ENCODE data around the gene PKNOX2.

The PKNOX2 gene

DNA sequence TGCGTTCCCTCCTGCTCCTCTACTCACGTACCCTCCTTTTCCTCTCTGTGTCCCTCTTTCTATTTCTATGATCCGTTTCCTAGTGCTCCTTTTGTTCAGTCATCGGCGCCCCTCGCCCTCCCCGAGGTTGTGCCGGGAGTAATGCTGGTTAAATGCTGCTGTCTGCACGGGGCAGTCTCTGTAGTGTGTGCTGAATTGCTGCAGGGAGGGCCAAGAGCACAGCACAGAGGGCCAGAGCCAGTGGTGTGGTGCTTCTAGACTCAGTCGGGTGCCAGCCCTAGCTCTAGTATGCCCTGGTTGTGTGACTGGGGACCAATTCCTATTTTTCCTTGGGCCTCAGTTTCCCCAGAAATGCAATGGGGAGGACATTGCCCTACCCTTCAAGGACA, 98.3 kb downstream of the PKNOX2 start:
- no peak for DNase-seq (ENCODE audit: low read depth in 2 of 2)

DNA sequence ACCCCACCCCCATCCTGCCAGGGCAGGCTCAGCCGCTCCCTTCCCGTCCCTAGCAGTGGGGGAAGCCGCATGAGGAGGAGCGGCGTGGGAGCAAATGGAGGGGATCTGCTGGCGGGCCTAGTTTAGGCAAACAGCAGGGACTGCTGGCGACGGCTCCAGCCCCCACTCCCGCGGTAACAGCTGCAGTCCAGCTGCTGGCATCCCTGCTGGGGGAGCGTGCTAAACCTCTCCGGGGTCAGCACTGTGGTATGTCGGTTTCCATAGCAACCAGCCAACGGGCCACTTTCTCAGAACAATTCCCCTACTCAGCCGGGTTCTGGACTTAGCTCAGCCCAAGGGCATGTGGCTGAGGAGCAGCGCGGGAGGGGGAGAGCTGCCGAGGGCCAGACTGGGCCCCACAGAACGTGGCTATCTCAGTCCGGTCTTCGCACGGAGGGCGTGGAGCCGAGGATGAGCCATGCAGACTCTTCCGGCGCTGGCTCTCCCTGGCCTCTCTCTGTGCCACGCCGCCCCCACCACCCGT, 98.8 kb downstream of the PKNOX2 start:
- DNase-seq (ENCODE audit: low read depth in 2 of 2): no peak

DNA sequence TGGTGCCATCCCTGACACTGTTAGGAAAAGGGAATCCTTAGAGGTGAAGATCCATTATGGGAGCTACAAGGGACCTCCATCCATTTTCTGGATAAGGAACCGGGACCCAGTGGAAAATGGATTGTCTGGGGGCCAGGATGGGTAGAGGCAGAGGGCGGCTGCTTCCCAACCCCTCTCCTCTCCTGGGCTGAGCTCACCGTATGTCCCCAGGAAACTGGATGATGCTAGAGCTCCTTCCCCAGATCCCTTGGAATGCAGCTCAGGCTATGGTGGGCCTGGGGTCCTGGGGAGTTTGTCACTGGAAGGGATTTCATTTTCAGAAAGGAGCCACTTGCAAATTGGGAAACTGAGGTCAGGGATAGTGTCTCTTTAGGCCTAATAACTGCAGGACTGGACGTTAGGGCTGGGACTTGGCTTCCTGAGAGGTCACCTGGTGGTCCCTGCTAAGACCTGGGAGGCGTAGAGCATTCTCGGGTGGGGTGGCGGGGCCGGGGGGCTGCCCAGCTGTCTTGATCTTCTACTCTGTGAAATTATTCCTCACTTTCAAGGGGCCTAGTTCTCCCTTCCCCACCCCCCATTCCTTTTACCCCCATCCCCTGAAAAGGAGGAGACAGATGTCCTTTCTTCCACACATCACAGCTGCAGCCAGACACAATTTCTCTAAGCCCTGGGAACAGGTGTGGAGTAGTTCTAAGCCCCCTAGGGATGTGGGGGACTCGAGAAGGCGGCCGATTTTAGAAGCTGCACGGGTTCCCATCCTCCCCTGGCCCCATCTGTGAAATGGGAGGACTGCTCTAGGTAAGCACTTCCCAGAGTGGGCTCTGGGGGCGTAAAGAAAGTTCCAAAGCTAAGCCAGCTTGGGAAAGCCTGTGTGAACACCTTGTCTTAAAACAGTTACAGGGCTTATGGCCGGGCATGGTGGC, 99.8 kb downstream of the PKNOX2 start:
- DNase-seq (ENCODE audit: low read depth in 2 of 2): no peak

DNA sequence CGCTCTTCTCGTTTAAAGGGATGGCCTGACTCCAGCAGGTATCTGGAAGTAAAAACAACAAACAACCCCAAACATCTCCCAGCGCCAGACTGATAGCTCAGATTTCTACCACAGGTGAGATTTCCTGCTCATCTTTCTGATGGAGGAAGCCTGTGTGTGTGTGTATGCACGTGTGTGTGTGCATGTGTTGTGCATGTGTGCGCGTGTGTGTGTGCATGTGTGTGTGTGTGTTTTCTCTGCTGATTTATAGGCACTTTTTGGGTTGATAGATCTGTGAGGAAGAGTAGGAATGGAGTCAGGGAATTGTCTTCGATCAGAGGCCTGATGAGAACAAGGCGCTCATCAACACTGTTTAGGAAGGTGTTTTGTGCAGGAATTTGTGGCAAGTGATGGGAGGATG, 103.0 kb downstream of the PKNOX2 start:
- no peak for DNase-seq (ENCODE audit: low read depth in 2 of 2)

DNA sequence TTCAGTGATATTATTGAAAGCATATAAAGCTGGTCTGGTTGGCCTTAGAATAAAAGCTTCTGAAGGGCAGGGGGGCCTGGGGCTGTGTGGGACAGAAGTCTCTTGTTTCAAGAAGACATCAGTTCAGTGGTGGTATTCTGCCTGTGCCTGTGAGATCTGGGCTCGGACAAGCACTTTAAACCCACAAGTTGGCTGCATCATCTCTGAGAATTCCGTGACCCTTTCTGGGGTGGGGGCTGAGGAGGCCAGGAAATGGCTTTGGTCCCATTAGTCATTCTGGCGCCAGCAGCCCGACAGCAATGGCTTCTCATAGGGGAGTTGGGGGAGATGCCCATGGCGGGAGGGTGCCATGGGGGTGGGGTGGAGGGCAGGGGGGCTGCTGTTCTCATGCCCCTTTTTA, 104.1 kb downstream of the PKNOX2 start:
- no peak for DNase-seq (ENCODE audit: low read depth in 2 of 2)

DNA sequence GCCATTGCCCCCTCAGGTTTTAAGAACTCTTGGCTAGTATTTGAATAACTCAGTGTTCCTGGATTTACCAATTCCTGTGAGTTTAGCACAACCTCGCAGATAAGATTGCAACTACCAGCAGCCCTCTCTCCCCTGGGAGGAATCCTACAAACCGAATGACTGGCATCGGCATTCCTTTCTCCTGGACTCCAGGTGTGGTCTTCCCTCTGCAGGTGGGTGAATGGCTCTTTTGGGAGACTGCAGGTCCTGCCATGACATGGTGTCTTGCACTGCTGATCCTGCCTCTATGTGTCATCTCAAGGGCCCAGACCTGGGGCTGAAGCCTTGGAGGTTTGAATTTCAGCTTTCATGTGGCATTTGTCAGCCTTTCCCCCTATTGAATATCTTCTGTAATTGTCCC, 105.6 kb downstream of the PKNOX2 start:
- no peak for DNase-seq (ENCODE audit: low read depth in 2 of 2)

DNA sequence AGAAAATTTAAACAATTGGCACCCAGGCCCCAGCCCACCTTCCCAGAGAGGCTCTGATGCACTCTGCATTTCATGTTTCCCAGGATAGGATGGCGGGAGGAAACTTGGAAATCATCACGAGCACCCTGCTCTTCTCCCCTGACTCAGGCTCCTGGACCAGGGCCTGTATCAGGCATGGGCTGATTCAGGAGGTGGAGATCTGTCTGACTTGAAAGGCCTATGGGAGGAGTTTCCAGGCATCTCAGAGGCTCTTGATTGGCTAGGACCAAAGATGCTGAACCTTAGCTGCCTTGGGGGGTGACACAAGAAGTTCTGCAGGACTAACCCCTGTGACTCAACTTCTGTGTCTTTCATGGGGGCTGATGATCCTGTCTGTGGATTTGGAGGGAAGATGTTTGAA, 106.2 kb downstream of the PKNOX2 start:
- no peak for DNase-seq (ENCODE audit: low read depth in 2 of 2)

DNA sequence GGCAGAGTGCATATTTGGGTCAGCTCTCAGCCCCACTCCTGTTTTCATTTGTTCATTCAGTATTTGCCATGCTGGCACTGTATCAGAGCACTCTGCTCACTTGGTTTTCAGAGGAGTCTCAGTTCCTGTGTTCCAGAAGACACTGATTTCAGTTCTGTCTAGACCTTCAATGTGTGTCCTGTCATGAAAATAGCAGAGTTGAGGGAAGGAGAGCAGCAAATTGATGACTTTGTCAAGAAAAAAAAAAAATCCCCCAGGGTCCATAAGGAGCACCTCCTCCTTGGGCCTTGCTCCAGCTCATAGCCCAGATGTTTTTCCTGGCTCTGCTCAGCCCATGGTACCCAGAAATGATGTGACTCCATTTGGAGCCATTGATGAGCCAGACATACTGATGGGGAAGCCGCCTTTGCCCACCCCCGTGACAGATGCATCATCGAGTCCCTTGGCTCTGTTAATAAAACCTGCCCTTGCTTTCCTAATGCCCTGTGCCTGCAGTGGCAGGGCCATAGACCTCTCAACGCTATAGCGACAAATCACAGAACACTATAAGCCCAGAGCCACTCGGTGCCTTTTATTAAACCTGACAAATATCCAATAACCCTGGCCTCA, 107.0 kb downstream of the PKNOX2 start:
- no peak for DNase-seq (ENCODE audit: low read depth in 2 of 2)

DNA sequence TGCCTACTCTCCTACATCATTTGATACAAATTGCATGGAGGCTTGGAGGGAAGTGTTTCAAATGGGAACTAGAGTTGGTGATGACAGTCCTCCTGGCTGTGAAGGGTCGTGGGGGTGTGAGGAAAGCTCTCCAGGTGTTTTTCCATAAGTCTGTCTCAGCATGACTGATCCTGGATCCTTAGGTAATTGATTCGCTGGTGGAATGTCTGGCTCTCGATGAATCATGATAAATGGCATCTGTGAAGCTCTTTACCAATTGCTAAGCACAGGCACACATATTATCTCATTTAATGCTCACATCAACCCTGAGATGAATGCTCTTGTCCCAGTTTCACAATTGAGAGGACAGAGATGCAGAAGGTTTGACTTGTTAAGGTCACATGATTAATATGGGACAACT, 107.5 kb downstream of the PKNOX2 start:
- DNase-seq (ENCODE audit: low read depth in 2 of 2): no peak

DNA sequence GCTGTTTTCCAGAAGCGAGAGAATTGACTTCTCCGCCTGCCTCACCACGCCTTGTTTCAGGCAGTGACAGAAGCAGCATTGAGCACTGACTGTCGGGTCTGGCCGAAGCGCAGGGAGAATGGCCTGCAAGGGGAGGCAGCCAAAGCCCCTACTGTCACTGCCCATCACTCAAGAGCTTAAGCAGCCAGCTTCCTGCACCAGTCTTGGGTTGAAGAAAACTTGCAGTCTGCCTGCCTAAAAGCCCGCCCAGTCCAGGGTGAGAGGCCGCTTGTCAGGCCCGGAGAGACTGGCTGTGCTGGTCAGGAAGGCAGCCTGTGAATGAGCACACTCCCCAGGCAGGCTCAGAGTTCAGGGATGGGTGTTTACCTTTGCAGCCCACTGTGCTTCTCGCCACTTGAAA, 108.3 kb downstream of the PKNOX2 start:
- no peak for DNase-seq (ENCODE audit: low read depth in 2 of 2)

DNA sequence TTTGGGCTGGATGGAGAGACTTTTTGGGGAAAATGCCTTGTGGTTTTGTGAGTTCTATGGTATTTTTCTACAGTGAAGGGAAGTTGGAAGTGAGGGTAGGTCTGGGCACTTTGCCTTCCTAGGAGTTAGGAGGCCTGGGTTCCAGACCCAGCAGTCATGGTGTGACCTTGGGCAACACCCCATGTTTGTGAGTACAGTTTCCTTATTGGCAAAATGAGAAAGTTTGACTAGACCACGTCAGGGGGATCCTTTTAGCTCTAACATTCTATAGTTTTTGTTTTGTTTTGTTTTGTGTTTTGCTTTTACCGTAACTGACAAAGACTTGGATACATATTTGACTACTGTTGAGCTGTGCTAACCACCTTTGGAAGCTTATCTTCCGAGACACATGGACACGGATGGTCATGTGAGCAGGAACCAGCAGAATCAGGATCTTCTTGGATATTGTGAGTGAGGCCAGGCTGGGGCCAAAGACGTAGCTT, 109.0 kb downstream of the PKNOX2 start:
- DNase-seq (ENCODE audit: low read depth in 2 of 2): no peak

DNA sequence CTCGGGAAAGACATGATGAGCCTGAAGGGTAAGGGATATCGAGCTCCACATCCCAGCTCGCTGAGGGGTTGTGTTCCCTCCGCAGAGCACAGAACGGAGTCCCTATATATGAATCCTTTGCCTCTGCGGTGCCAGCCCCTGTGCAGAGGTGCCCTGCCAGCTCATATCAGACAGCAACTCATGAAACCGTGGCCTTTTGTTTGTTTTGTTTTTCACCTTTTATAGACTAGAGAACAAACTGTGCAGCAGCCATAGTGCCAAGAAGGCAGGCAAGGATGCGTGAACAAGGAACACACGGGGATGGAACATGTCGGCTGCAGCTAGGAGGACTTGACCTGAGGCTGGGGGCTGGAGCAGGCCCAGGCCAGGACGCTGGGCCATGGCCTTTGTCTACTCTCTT, 109.8 kb downstream of the PKNOX2 start:
- DNase-seq (ENCODE audit: low read depth in 2 of 2): no peak

DNA sequence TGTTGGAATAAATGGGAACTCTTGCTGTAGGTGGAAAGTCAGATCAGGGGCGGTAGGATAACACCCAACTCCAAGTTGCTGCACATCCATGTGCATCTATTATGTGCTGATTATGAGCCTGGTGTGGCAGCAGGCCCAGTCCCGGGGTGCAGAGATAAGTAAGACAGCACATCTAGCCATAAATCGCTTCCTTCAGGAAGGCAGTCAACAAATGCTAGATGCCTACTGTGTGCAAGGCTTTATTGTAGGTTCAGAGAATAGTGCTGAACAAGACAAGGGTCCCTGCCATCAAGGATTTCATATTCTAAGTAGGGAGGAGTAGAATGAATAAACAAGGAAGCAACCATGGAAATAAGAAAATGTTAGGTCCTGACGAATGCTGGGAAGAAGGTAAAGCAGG, 110.2 kb downstream of the PKNOX2 start:
- no peak for DNase-seq (ENCODE audit: low read depth in 2 of 2)

DNA sequence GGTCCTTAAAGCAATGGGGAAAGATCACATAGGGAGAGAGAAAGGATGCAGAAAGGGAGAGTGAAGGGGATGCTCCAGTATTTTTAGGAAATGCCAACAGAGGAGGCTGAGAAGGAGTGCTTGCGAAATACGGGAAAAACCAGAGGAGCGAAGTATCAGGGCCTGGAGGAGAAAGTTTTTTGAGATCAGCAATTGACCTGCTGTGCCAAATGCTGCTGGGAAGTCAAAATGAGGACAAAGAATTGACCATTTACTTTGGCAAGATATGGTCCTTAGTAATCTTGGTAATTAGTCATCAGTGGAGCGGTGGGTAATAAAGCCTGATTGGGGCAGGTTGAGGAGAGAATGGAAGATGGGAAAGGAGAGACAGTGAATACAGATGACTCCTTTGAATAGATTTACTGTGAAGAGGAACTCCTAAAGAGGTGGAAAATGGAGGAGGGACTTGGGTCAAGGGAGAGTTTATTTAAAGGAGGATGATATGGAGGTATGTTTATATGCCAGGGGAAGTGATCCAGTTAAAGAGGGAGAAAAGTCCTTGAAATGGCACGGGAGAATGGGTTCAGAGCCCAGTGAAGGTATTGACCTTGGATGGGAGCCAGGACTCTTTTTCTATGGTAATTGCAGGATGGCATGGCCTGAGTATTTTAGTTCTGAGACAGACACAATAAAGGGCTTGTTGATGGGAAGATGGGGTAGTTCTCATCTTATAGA, 111.5 kb downstream of the PKNOX2 start:
- no peak for DNase-seq (ENCODE audit: low read depth in 2 of 2)

DNA sequence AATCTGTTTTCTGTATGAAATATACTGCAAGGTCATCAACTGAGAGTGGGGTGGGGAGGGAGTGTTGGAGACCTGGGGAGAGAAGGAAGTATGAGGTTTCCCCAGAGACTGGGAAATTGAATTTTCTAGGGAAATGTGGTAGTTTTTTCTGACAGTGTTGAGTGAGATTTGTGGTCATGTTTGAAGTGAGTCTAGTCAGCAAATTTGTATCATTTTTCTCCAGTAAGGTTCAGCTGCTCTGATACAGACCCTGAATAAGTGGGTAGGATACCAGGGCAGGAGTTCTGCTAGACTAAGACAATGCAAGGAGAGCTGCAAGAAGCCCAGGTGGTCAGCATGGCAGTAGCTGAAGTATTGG, 112.0 kb downstream of the PKNOX2 start:
- no peak for DNase-seq (ENCODE audit: low read depth in 2 of 2)

DNA sequence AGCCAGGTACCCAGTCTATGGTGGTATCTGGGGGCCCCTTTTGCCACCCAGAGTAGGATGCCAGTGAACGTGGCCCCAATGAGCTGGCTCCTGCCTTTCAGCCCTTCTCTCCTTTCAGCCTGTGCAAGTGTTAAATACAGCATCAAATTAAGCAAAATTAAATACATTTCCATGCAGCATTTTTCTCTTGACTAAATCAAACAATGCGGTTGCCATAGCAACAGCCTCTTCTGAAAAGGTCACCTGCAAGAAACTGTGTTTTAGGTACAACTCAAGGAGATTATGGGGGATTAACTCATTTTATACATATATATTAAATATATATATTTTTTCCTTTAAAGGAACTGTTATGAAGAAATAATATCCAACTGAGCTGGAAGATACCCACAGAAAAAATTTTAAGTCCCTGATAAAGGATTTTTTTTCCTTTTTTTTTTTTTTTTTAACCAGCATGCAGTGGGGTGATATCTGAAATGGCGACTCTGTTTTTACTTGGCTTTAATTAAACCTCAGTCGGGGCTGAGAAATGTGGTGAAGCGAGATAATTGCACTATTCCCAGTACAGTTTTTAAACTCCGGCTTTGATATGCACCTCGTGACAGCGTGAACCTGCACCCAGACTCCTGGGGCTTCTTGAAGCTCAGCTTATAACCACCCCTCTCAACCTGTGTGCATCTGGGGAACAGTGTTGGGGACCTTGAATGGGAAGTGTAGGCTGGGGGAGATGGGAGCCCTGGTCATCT, 115.3 kb downstream of the PKNOX2 start:
- no peak for DNase-seq (ENCODE audit: low read depth in 2 of 2)

DNA sequence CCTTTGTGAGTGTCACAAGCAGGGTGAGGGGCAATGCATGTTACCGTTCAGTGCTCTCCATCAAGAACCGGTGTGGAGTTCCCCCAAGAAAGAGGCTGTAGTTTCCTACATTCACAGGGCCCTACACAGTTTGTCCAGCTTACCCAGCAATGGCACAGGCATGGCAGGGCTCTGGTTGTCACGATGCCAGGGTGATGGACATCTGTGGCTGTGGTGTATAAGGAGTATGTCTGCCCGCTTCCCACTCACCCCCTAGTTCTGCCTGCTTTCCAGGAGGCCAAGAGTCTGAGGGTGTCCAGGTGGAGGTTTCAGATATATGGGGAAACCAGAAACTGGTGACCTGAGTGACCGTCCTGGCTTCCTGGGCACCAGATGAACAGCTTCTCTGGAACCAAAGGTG, 116.1 kb downstream of the PKNOX2 start:
- DNase-seq (ENCODE audit: low read depth in 2 of 2): no peak

DNA sequence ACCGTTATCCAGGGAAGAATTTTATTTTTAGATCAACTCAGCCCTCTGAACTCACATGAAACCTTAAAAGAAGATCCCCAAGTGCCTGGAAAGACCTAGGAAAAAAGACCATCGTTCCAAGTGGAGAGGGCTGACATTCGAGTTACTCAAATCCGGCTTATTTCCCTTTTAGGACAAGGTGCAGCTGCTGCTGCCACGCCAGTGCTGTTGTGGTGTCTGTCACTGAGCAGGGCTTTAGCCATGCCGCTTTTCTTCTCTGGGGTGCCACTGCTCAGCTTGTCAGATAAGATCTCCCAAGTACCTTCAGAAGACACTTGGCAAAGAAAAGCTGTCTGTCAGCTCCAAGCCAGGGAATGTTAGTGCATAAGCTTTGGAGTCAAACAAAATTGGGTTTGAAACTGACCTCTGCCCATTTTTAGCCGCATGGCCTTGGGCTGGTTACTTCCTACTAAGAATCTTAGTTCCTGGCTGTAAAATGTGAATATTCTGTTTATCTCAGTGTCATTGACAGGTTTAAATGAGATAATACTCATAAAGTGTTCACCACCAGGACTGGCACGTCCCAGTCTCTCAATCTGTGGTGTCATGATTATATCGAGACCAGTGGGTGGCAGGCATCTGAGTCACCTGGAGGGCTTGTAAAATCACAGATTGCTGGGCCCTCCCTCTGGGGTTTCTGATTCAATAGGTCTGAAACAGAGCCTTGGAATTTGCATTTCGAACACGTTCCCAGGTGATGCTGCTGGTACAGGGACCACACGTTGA, 117.5 kb downstream of the PKNOX2 start:
- no peak for DNase-seq (ENCODE audit: low read depth in 2 of 2)

DNA sequence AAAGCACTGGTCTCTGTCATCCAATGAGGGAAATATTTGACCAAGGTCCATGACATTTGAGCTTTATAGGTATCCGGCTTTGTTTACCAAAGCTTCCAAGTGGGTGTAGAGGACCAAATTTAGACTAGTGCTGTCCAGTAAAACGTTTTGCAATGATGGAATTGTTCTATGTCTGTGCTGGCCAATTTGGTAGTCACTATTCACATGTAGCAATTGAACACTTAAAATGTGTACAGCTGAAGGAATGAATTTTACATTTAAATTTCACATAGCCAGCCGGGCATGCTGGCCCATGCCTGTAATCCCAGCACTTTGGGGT, 118.0 kb downstream of the PKNOX2 start:
- DNase-seq (ENCODE audit: low read depth in 2 of 2): no peak

DNA sequence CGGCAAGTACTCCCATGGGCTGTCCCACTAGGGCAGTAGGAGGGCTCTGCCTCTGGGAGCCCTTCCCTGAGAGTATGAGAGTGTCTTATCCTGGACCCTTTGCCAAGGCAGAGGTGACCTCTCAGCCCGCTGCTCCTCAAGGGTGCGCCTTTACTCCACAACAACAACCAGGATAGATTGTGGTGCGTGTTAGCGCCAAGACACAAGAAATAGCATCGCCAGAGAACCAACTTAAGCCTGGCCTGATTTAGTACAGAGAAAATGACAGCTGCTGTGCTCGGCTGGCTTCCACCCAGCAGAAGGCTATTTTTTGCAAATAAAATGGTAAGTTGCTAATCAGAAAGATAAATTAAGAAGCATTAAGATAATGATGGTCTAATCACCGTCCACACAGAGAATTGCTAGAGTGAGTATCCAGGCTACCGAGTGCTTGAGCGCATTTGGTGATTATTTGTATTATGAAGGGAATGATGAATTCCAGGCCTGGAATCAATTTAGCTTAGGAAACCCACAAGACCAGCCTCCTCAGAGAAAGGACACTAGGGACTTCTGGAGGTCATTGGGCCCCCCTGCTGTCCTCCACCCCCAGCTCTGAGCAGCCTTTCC, 119.8 kb downstream of the PKNOX2 start:
- DNase-seq (ENCODE audit: low read depth in 2 of 2): no peak

DNA sequence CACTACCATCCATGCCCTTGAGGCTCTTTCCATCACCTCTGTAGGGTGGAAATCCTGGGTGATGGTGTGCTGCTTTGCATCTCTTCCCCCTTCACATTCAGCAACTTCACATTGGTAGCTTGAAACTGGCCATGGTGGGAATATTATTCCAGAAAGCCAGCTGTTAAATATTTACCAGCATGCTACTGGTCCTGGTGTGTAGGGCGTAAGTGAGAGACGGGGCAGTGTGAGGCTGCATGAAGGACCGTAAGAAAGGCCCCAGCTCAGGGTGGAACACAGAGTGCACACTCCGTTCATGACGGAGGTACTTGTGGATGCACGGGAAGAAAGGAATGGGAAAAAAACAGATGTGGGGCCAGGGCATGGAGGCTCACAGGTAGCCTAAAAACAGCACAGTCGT, 121.3 kb downstream of the PKNOX2 start:
- no peak for DNase-seq (ENCODE audit: low read depth in 2 of 2)

Data from activated CD8-positive, alpha-beta memory T cell treated with anti-CD3 and anti-CD28 coated beads for 4 hours (primary cell).